Fibroblast of skin of back (primary cell): ENCODE data around the gene EN2.

Experiments used
- DNase-seq: peaks from one replicate; pipeline ENCODE4 v3.0.0-alpha.2; 2013

Gene EN2

DNA sequence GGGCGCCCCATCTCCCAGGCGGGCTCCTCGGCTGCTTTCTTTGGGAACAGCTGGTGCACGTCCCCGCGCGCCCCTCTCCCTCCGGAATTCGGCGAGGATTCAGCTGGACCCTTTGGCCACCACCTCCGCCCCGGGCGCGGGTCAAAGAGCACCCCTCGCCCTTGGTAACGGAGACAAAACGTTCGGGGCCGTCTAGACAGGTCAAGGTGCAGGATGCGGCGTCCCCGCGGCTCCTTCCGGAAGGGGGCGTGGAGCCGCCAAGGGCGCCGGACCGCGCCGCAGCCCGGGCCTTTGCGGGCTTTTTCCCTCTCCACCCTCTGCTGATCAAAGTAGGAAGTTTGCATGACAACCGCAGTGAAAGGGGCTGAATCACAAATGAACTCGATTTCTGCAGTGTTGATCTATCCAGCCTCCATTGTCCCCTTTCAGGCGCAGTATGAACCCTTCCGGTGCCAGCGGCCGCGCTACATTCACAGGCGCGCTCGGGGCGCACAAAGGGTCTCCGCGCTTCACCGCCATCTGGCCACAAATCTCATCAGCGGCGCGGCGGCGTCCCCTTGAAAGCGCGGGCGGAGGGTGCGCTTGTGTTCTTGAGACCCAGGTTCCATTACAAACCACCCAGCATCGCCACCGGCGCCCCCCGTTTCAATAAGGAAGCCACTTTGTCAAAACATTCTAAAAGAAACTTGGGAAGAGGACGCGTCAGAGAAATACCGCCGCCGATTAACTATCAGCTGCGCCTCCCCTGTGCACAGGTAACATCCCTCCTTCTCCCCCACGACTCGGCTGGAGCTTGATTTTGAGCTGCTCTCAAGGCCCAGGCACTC, 52.0 kb downstream of the EN2 start:
- DNase-seq: no peak

- no peak for DNase-seq
Observed at GRCh38 chr7:155510975-155511701, 53.2 kb downstream of the EN2 start.

DNA sequence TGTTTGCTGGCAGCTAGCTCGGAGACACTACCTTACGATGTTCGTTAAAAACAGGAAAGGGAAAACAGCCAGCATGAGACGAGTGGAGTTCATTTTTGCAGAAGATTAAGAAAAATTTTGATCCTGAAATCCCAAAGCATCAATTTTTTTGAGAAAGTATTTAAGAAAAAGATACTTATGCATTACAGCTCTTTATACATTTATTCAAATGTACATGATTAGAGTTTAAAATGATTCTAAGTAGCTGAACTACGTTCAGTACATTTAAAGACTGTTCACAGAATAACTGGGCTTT, 53.7 kb downstream of the EN2 start:
- no peak for DNase-seq

DNA sequence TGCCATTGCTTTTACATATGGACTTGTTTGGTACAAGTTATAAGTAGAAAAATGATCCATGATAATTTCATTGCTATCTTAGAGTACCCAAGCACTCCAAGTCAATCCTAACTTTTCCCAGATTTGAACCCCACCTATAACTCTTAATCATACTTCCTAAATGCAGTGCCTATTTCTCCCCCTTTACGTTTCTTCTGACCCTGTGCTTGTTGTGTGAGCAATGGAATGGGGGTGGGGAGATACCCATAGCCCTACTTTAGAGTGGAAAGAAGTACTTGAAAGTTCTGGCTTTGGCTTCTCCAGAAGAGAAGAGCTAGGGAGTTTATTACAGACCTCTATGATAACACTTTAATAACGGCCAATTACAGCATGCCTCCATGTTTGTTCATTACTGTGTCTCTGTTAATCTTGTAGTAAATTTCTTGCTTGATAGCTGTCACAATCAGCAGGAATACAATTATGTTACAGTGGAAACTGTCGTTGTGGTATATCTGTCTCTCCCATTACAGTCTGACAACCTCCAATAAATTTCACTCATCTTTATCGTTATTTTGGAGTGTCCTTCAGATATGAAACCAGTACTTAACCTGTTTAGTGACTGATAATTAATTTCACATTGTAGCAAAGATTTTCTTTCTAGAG, 54.4 kb downstream of the EN2 start:
- DNase-seq: no peak

DNA sequence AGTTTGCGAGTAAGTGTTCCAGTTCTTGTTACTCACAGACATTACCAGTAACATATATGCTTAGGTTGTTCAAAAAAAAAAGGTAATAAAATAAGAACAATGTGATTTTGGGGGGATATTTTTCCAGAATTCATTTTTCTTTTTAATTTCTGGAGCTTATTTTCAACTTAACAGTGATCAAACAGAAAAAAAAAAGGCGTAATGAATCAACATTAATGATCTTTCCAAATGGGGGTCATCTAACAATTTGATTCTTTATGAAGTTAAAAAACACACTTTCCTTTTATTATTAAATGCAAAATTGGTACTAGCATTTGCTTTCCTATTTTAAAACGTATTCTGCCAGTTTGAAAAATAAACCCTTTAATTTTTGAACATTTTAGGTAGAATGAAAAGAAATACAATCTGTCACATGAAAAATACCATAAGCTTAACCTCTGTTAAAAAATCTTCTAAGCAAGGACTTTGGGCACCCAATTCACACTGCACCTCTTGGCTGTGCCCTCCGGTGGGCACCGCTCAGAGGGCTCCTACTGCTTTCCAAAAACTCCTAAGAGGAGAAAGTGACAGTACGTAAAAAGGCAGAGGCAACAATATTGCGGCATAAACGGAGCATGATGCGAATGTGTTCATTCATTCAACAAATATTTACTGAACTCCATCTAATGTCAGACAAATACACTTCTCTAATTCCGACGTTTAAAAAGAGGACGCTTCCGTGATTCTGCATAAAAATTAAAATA, 55.8 kb downstream of the EN2 start:
- DNase-seq: no peak

DNA sequence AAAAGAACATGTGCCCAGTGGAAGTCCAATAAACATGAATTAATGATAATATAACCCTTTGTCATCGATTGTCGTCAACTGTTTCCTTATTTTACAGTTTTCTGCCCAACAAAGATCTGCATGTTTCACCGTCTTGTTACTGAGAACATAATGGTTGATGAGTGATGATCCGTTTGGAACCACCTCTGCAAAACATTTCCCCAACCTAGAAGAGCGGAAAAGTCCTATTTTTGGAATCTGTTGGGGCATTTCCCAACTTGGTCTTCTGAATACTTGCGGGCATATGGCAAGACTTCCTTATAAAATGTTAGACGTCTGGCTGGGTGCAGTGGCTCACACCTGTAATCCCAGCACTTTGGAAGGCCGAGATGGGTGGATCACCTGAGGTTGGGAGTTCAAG, 56.4 kb downstream of the EN2 start:
- DNase-seq: no peak
